Stimulated activated CD8-positive, alpha-beta memory T cell treated with anti-CD3 and anti-CD28 coated beads, Interleukin-12 subunit alpha, Interleukin-12 subunit beta, amount 100 ng/mL, for 1 hour (primary cell): ENCODE data around the gene RGCC.
"Not testable (repeated sequence)": the region's sequence is repeated elsewhere in the genome, so short reads cannot be mapped to it uniquely, and the experiment has no call there.

ENCODE experiments used
- DNase-seq: peaks from one replicate; pipeline ENCODE4 v3.0.0-alpha.2; 2020; ENCODE audit warnings: low read depth

The RGCC gene

GRCh38 chr13:41491436-41491835 is 34.1 kb downstream of the RGCC start:
- no peak for DNase-seq

GRCh38 chr13:41492432-41493260 is 35.3 kb downstream of the RGCC start:
- DNase-seq: no peak

GRCh38 chr13:41494202-41494601 is 36.9 kb downstream of the RGCC start:
- DNase-seq: no peak

- DNase-seq: no peak
Observed at GRCh38 chr13:41495044-41495443, 37.7 kb downstream of the RGCC start.

GRCh38 chr13:41496420-41497234 is 39.3 kb downstream of the RGCC start:
- DNase-seq: no peak

GRCh38 chr13:41497436-41497835 is 40.1 kb downstream of the RGCC start:
- DNase-seq: no peak

- DNase-seq: no peak
Observed at GRCh38 chr13:41499452-41499851, 42.1 kb downstream of the RGCC start.

- no peak for DNase-seq
Observed at GRCh38 chr13:41500511-41500910, 43.2 kb downstream of the RGCC start.

- DNase-seq: no peak
Observed at GRCh38 chr13:41501281-41501680, 43.9 kb downstream of the RGCC start.

- DNase-seq: no peak
Observed at GRCh38 chr13:41502031-41502430, 44.7 kb downstream of the RGCC start.

- DNase-seq: no peak
Observed at GRCh38 chr13:41502673-41503072, 45.3 kb downstream of the RGCC start.

- no peak for DNase-seq
Observed at GRCh38 chr13:41503356-41503755, 46.0 kb downstream of the RGCC start.

- DNase-seq: not testable (repeated sequence)
Observed at GRCh38 chr13:41504657-41505056, 47.3 kb downstream of the RGCC start.

GRCh38 chr13:41505209-41505835 is 48.0 kb downstream of the RGCC start:
- no peak for DNase-seq

GRCh38 chr13:41506312-41506711 is 49.0 kb downstream of the RGCC start:
- DNase-seq: no peak

- no peak for DNase-seq
Observed at GRCh38 chr13:41509971-41510370, 52.6 kb downstream of the RGCC start.

- DNase-seq: no peak
Observed at GRCh38 chr13:41511827-41512226, 54.5 kb downstream of the RGCC start.

GRCh38 chr13:41512441-41512840 is 55.1 kb downstream of the RGCC start:
- no peak for DNase-seq

GRCh38 chr13:41513600-41513999 is 56.2 kb downstream of the RGCC start:
- DNase-seq: no peak

GRCh38 chr13:41514853-41515395 is 57.6 kb downstream of the RGCC start:
- no peak for DNase-seq

- no peak for DNase-seq
Observed at GRCh38 chr13:41515491-41516139, 58.3 kb downstream of the RGCC start.

GRCh38 chr13:41516166-41516565 is 58.8 kb downstream of the RGCC start:
- DNase-seq: no peak
